Measurements from ENCODE around the gene MAPK4. TPM values are rescaled to one million over a fixed set of nuclear protein-coding genes. Genes with fewer than 3 reads are reported as not detected.

The MAPK4 gene
- total RNA-seq, 2 donors from 2014 or later = 1.0 to 1.6 TPM

DNA sequence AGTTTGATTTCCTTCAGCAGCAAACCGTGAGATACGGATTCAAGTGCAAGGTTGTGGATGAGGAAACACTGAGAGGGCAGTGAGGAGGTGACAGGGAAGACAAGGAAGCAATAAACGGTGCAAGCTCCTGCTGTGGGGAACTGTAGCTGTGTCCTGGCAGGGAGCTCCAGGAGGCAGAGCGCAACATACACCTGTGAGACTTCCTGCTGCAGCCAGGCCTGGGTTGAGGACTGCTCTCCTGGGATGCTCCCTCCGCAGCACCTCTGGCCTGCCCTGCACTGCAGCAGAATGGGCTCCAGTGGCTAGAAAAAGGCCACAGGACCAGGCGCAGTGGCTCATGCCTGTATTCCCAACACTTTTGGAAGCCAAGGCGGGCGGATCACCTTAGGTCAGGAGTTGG lies 174.5 kb downstream of the MAPK4 start:
- intact Hi-C loops (cut with DNase I) = no loop called here

DNA sequence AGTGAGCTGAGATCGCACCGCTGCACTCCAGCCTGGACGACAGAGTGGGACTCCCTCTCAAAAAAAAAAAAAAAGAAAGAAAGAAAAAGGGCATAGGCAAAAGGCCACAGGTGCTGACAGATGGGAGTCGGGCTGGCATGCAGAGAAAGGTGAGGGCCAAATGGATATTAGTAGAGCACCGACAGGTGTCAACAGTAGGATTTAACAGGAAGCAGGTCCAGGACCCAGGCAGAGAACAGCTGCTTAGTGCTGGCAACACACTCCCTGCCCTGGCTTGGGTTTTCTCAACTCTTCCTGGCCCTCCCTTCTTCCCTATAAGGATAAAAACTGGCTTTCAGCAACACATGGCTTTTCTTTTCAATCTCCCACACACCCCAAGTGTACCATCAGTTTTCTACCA lies 175.0 kb downstream of the MAPK4 start:
- intact Hi-C loops (cut with DNase I) = no loop called here
- Histone ChIP-seq H3K4me1 (no peaks in the 10 kb centered on the region), H3K27ac (no peak overlapping the region), H3K4me3 (no peak overlapping the region), H3K9me3 (no peaks in the 10 kb centered on the region), H3K27me3 (no peaks in the 10 kb centered on the region), H3K36me3 (replicated peaks in 1 of 2; ENCODE audit: insufficient read depth in 1 of 2, low read depth in 2 of 2) (no peaks in the 10 kb centered on the region)
- DNase-seq = no peak
- ATAC-seq = no peak
- WGBS, 2 donors = 86% methylated on average over 5 of the region's 5 CpGs
- TF ChIP-seq, protein P1, sequence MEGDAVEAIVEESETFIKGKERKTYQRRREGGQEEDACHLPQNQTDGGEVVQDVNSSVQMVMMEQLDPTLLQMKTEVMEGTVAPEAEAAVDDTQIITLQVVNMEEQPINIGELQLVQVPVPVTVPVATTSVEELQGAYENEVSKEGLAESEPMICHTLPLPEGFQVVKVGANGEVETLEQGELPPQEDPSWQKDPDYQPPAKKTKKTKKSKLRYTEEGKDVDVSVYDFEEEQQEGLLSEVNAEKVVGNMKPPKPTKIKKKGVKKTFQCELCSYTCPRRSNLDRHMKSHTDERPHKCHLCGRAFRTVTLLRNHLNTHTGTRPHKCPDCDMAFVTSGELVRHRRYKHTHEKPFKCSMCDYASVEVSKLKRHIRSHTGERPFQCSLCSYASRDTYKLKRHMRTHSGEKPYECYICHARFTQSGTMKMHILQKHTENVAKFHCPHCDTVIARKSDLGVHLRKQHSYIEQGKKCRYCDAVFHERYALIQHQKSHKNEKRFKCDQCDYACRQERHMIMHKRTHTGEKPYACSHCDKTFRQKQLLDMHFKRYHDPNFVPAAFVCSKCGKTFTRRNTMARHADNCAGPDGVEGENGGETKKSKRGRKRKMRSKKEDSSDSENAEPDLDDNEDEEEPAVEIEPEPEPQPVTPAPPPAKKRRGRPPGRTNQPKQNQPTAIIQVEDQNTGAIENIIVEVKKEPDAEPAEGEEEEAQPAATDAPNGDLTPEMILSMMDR (IDR thresholded peaks at IDR 0.05) = no peak

More for the DNA sequence above, 174.5 kb downstream of the MAPK4 start:
- Histone ChIP-seq H3K27me3 (no peaks in the 10 kb centered on the region), H3K9me3 (no peaks in the 10 kb centered on the region), H3K4me3 (no peak overlapping the region), H3K36me3 (replicated peaks in 1 of 2; ENCODE audit: insufficient read depth in 1 of 2, low read depth in 2 of 2) (no peaks in the 10 kb centered on the region), H3K27ac (no peak overlapping the region), H3K4me1 (no peaks in the 10 kb centered on the region)
- TF ChIP-seq POLR2A (IDR thresholded peaks at IDR 0.05) = no peak
- TF ChIP-seq, protein P1 (IDR thresholded peaks at IDR 0.05) = no peak
- DNase-seq = no peak
- 62 to 68% methylated on average over 7 to 8 of the region's 8 CpGs for WGBS, 2 donors
- ATAC-seq = no peak

DNA sequence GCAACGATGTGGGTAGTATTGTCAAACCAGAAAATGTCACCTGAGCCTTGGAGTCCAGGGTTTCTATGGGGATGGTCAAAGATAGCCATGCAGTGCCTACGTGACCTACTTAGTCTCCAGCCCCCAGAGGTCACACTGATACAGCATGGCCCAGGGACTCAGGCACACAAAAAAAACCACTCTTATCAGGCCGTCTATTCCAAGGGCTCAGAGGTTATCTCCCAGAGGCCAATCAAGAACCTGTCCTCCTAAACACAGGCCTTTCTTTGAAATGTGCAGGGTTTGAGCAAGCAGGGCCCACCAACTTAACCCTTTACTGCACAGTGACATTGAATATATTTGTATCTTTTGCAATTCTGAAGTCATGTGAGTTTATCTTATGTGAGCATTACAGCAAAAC lies 177.2 kb downstream of the MAPK4 start:
- H3K36me3 ChIP-seq (replicated peaks in 1 of 2; ENCODE audit: insufficient read depth in 1 of 2, low read depth in 2 of 2) = no peaks in the 10 kb centered on the region
- no peak for TF ChIP-seq POLR2A (IDR thresholded peaks at IDR 0.05)
- TF ChIP-seq, protein P1 (IDR thresholded peaks at IDR 0.05) = no peak
- H3K27ac ChIP-seq = no peak overlapping the region
- H3K4me3 ChIP-seq = no peak overlapping the region
- no peak for ATAC-seq
- intact Hi-C loops (cut with DNase I) = no loop called here
- WGBS, 2 donors = 23 to 27% methylated on average over 3 of the region's 3 CpGs
- H3K4me1 ChIP-seq = no peaks in the 10 kb centered on the region
- H3K27me3 ChIP-seq = no peaks in the 10 kb centered on the region
- no peaks in the 10 kb centered on the region for H3K9me3 ChIP-seq
- DNase-seq = no peak

DNA sequence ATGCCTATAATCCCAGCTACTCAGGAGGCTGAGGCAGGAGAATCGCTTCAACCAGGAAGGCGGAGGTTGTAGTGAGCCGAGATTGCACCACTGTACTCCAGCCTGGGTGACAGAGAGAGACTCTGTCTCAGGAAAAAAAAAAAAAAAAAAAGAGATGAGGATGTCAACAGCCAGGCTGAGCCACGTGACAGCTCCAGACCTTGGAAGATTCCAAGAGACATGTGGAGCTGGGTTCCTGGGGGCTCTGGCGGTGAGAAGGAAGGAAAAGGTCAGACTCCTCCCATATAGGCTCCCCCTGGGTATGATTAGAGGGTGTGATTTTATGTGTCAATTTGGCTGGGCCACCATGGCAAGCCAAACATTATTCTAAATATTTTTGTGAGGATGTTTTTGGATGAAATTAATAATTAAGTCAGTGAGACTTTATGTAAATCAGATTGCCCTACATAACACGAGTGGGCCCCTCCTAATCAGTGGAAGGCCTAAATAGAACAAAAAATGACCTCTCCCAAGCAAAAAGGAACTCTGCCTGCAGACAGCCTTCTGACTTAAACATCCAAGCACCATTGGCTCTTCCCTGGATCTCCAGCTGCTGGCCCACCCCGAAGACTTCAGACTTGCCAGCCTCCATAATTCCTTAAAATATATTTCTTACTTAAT lies 178.3 kb downstream of the MAPK4 start:
- no peak overlapping the region for H3K4me3 ChIP-seq
- H3K27ac ChIP-seq = no peak overlapping the region
- ATAC-seq (no peak), DNase-seq (no peak)
- no peaks in the 10 kb centered on the region for H3K9me3 ChIP-seq
- H3K36me3 ChIP-seq (replicated peaks in 1 of 2; ENCODE audit: insufficient read depth in 1 of 2, low read depth in 2 of 2) = no peaks in the 10 kb centered on the region
- no peaks in the 10 kb centered on the region for H3K4me1 ChIP-seq
- H3K27me3 ChIP-seq = no peaks in the 10 kb centered on the region
- 81 to 86% methylated on average over 7 of the region's 7 CpGs for WGBS, 2 donors
- intact Hi-C loops (cut with DNase I) = no loop called here
- TF ChIP-seq, protein P1 (IDR thresholded peaks at IDR 0.05) = no peak
- TF ChIP-seq POLR2A (IDR thresholded peaks at IDR 0.05) = no peak

DNA sequence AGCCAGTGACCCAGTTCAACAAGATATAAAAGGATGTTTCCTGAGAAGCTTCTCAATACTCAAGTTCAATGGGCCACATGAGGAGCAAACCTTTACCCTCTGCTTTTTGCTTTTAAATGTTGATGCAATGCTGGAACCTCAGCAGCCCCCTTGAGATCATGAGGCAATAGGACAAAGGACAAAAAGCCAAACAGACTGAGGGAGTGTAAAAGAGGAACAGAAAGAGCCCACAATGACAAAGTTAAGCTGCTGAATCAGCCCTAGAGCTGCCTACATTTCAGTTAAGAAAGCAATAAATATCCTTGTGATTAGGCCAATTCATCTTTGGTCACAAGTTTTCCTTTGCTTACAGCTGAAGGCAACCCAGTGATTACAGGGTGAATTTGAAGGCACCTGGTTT lies 183.1 kb downstream of the MAPK4 start:
- no peaks in the 10 kb centered on the region for H3K27me3 ChIP-seq
- no peak for ATAC-seq
- no peaks in the 10 kb centered on the region for H3K36me3 ChIP-seq (replicated peaks in 1 of 2; ENCODE audit: insufficient read depth in 1 of 2, low read depth in 2 of 2)
- H3K27ac ChIP-seq = no peak overlapping the region
- H3K4me1 ChIP-seq = no peaks in the 10 kb centered on the region
- no peak for DNase-seq
- intact Hi-C loops (cut with DNase I) = no loop called here
- no peaks in the 10 kb centered on the region for H3K9me3 ChIP-seq
- no peak for TF ChIP-seq POLR2A (IDR thresholded peaks at IDR 0.05)
- TF ChIP-seq, protein P1 (IDR thresholded peaks at IDR 0.05) = no peak
- no peak overlapping the region for H3K4me3 ChIP-seq

Data from body of pancreas (tissue), 4 donors.